ENCODE measurements around the gene STK10.
A peak's percentile ranks its signal among the peaks of the same experiment; 100 is the strongest.
"Not testable (repeated sequence)": the region's sequence is repeated elsewhere in the genome, so short reads cannot be mapped to it uniquely, and the experiment has no call there.

Gene STK10

DNA sequence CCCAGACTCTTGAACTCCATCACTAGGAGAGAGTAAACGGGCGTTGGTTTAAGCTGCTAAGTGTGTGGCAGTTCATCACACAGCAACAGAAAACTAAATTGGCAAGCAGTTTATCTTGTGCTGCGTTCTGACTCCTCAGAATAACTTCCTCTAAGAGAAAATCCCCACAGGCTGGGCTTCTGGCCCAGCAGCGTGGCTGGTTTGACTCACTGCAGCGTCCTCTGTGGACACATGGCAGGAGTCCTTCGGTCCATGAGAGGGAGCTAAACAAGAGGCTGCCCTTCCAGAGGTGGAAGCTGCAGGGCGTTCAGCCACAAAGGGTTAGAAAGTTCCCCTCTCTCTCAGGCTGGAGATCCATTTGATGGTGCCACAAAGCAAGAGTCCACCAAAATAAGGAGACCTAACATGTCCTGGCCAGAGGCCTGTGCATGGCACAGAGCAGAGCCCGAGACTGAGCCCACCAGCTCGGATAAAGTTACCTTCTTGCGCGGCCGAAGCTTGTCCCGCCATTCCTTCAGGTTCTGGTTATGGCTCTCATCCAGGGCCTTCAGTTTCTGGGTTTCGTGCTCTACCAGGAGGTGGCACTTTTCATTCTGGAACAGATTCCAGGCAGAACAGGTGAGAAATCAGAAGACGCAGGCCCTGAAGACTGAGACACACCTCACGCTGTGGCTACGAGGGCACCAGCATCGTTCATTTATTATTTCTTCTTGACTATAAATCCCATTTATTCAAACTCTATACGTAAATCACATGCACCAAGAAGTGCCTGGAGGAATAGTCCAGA, 135.4 kb downstream of the STK10 start:
- peak; percentile 81 for DNase-seq (ENCODE audit: low read depth)

DNA sequence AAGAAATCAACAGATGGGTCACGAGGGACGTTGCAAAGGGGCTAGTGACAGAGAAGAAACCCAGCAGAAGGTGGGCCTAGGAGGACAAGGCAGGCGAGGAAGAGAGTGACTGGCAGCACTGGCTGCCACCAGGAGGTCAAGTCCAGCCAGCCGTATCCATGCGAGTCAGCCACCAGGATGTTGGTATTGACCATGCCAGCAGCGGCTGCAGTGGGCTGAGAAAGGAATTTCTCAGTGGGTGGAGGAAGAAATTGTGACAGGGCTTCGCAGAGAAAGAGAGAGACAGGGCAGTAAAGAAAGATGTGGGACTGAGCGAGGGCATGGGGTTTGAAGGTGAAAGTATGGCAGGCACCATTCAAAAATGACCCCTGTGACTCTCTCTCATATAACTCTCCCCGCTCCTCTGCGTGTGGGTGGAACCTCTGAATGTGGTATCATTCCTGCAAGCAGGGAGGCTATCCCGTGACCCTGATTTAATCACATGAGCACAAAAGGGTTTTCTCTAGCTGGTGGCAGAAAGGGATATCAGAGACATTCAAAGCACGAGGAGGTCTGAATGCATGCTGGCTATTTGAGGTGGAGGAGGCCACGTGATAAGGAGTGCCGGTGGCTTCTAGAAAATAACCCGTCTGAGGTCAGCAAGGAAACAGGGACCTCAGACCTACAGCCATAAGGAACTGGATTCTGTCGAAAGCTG, 136.2 kb downstream of the STK10 start:
- no peak for DNase-seq (ENCODE audit: low read depth)

DNA sequence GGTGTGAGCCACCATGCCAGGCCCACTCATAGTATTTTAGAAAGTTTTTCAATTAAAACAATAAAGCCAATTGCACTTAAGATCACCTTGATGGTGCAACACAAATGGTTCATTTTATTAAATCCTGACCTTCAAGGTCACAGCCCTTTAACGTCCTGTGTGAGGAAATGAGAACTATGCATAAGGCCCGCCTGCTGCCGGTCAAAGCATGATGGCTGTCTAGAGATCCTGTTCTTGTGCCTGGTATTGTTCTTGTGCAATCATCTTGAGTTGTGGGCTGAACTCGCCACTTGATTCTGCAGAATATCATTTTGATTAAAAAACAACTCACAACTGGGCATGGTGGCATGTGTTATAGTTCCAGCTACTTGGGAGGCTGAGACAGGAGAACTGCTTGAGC, 137.9 kb downstream of the STK10 start:
- DNase-seq (ENCODE audit: low read depth) = no peak

DNA sequence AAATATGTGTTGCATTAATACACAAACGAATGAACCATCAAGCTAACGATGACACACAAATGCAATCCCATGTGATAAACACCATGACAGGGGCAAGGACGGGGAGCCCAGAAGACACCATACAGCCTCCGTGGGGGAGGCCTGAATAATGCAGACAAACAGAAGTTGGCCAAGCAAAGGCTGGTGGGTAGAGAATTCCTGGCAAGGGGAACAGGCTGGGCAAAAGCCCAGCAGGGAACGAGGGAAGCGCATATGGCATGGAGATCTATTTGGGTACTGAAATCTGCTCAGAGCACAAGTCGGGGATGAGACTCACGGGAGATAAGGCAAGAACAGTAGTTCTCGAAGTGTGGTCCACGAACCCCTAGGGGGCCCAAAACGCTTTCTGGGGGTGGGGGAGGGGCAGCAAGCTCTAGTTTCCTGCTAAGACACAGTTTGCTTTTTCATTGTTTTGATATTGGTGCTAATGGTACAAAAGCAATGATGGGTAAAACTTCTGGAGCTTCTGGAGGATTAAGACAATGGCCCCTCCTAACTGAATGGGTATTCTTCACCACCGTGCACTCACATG, 138.7 kb downstream of the STK10 start:
- DNase-seq (ENCODE audit: low read depth) = no peak

DNA sequence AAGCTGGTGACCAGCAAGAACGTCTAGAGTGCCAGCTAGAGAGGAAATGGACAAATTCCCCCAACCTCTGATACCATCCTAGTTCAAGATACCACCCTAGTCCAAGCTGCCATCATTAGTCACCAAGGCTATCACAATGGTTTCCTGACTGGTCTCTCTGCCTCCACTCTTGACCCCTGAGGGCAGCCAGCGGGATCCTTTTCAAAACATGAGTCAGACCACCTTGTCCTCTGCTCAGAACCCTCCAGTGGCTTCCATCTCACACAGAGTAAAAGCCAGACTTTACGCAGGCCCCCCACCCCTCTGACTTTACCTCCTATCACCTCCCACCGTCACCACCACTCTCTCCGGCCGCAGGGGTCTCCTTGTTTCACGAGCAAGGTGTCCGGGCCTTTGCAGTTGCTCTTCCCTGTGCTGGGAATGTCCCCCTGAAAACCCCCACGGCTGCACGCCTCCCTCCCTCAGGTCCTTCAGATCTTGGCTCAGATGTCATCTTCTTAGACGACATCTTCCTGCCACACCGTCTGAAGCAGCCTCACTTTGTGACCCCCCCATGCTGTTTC, 139.4 kb downstream of the STK10 start:
- DNase-seq (ENCODE audit: low read depth) = no peak

DNA sequence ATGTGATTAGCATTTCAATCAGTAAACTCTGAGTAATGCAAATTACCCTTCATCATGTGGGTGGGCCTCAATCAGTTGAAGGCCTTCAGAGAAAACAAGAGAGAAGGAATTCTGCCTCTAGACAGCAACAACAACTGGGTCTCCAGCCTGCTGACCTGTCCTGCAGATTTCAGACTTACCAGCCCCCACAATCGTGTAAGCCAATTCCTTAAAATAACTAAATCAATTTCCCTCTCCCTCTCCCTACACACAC, 139.9 kb downstream of the STK10 start:
- DNase-seq (ENCODE audit: low read depth) = no peak

DNA sequence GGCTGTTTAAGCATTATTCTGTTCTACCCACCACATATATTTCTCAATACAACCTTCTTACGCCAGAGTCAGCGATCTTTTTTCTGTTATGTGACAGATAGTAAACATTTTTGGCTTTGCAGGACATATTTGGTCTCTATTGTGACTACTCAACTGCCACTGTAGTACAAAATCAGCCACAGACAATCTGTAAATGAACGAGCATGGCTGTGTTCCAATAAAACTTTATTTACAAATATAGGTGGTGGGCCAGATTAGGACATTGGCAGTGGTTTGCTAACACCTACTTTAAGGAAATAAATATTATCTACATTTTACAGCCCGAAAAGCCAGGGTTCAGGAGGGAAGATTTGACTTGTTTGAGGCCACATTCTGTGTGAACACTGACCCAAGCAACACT, 141.4 kb downstream of the STK10 start:
- DNase-seq (ENCODE audit: low read depth) = no peak

DNA sequence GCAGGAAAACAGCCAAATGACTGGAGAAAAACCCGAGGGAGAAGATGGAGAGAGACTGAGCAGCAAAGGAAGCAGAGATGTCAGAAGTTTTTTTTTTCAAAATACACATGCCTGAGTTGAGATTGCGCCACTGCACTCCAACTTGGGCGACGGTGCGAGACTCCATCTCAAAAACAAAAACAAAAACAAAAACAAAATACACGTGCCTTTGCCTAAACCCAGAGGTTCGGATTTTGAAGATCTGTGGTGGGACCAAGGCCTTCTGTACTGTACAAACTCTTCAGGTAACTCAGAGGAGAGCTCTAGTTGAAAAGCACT, 142.8 kb downstream of the STK10 start:
- DNase-seq (ENCODE audit: low read depth) = no peak

DNA sequence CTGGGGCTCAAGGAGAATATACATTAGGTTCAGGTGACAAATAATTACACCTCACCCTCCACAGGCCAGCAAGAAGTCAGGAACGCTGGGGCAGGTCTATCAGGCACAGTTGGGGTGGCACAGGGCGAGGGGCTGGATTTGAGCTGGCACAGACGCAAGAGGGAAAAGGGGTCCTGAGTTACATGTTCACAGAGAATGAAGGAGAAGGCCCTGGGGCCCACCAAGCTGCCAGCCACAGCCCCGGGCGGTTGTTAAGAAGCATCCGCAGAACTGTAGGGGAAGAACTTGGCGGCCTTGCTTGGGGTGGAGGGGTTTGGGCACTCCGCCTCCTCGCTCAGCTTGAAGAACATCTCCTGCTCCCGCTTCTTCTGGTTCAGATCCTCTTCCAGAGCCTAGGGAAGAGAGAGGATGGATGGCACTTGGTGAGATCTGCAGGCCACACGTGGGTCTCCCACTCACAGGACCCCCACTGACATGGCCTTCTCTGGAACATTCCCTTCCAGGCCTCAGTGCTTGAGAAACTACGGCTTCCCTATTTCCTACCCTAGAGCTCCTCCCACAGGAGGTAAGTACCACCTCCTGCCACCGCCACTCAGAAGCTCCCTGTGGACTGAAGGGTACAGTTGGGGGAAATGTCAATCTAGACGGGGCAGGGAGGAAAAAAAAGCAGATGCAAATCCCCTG, 143.3 kb downstream of the STK10 start:
- DNase-seq (ENCODE audit: low read depth) = no peak

DNA sequence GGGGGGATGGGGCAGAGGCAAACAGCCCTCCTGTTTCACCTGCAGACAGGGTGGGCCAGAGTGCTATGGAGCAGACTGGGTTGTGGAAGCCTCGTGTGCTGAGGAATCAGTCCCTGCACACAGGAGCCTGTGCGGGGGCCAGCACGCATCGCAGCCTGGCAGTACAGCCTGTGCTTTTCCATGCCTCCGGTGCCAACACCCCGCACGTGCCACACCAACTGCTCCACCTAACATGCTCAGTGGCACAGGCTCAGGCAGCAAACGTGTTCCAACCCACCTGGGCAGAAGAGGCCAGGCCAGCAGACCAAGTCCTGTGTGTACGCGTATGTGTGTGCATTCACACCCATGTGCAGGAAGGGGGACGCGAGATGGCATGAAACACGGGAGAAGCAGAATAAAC, 144.2 kb downstream of the STK10 start:
- no peak for DNase-seq (ENCODE audit: low read depth)

DNA sequence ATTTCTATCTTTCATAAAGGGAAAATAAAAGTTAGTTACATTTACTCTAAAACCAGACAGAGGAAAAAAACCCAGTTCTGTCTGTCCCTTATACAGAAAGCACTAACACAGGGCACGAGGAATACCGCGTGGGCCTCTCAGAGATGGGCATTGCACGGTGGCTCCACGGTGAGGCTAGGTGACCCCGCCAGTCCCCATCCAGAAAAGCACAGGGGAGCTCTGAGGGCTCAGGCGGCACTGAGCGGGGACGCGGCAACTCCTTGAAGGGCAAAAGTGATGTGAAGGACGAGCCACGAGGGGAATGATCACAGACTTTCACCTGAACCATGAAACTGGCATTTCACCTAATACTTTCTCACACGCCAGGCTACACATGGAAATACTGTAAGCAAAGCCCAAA, 145.8 kb downstream of the STK10 start:
- no peak for DNase-seq (ENCODE audit: low read depth)

DNA sequence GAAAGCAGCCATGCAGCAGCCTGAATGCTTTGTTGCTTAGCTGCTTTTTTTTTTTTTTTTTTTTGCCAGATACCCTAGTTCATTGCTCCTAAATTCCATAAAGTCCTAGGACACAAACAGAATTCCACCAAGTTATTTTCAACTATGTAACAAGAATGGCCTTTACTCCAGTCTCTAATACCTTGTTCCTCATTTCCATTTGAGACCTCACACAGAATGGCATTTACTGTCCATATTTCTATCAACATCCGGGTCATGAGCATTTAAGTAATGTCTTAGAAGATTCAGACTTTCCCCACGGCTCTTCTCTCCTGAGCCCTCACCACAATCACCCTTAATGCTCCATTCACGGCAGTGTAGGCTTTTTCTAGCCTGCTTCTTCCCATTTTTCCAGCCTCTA, 149.9 kb downstream of the STK10 start:
- DNase-seq (ENCODE audit: low read depth) = no peak

DNA sequence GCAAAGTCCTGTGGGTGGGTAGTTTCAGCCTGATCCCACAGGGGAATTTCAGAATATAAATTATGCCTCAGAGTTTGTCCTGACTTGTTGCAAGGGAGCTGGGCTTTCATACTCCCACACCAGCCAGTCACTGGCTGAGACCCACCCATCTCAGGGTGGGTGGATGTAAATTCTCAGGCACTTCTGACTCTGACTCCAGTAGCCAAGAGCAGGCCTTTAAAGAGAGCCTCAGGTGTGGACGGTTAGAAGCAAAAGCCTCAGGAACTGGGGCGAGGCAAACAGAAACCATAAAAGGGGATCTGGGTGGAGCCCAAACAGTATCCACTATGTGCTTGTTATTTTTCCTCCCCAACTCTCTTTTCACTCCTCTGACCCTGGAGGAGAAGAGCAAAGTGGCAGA, 153.0 kb downstream of the STK10 start:
- no peak for DNase-seq (ENCODE audit: low read depth)

DNA sequence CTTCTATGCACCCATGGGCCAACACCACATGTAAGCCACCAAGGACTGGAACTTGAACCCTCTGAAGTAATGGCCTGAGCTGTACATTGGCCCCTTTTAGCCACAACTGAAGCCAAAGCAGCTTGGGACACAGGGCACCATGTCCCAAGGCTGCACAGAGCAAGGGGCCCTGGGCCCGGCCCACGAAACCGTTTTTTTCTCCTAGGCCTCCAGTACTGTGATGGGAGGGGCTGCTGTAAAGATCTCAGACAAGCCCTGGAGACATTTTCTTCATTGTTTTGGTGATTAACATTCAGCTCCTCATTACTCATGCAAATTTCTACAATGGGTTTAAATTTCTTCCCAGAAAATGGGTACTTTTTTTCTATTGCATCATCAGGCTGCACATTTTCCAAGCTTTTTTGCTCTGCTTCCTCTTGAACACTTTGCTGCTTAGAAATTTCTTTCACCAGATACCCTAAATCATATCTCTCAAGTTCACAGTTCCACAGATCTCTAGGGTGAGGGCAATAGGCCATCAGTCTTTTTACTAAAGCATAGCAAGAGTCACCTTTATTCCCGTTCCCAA, 156.0 kb downstream of the STK10 start:
- DNase-seq (ENCODE audit: low read depth) = no peak

DNA sequence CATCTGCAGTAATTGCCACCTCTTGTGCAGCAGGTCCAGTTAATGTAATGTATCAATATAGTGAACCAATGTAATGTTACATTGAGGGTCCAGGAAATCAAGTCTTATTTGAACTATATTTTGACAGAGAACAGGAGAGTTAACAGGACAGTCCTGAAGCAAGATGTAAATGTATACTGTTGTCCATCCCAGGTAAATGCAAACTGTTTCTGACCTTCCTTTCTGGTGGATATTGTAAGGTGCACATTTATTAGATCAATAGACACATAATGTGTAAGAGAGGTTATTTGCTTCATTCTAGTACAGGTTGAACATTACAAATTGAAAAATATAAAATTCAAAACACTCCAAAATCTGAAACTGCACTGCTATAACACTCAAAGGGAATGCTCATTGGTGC, 158.1 kb downstream of the STK10 start:
- DNase-seq (ENCODE audit: low read depth) = no peak

DNA sequence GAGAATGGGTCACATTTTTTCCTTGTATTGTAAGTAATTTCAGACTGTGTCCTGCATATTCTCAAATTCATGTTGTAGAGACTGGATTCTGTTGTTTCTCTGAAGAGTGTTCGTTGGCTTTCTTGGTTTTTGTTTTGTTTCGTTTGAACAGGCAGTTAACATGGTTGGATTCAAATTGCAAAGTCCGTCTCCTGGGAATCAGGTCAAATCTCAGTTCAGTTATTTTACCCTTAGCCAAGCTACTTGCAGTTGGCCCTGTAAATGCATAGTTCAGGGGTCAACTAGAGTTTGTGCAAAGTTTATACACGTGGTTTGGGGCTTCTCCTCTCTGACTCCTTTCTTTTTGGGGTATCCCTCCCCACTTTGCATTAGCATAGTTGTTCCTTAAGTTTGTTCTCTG, 159.9 kb downstream of the STK10 start:
- no peak for DNase-seq (ENCODE audit: low read depth)

DNA sequence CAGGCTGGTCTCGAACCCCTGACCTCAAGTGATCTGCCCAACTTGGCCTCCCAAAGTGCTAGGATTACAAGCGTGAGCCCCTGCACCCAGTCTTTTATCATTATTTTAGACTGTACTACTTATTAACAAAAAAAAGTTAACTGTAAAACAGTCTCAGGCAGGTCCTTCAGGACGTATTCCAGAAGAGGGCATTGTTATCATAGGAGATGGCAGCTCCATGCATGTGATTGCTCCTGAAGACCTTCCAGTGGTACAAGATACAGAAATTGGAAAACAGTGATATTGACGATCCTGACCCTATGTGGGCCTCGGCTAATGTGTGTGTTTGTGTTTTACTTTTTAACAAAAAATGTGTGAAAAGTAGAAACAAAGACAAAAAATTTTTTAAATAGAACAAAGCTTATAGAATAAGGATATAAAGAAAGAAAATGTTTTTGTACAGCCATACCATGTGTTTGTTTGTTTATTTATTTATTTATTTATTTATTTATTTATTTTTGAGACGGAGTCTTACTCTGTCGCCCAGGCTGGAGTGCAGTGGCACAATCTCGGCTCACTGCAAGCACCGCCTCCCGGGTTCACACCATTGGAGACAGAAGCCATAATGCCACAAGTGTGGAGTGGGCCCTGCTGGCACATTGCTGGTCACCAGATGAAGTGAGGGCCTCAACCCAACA, 167.8 kb downstream of the STK10 start:
- not testable (repeated sequence) for DNase-seq (ENCODE audit: low read depth)

DNA sequence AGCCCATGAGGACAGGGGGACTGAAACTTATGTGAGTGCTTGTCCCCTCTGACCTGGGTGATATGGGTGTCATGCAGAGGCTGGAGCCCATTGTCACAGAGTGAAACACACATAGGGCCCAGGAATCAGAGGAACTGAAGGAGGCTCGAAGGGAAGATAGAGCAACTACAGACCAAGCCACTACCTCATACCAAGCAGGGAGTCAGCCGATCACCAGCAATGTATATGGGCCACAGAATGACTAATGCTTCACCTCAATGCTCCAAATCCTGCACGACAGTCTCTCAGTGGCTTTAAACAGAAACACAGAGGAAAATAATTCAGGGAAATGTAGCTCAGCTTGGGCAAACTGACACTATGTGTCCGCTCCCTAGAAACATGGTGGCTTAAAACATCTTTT, 172.7 kb downstream of the STK10 start:
- no peak for DNase-seq (ENCODE audit: low read depth)

DNA sequence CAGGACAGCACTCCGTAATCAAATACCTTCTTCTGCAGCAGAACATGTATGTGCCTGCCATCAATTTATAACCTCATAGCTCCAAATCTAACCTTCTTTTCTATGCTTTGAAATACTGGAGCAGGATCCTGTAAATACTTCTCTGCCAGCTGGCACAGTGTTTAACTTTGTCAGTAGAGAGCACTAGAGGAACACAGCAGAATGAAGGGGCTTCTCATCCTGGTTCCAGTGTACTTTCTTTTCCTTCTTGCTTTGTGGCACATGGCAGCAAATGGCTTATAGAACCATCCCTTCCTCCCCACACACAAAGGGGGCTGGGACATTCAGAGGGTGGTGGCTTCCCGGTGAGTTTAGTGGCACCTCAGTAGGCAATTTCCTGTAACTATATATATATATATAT, 177.7 kb downstream of the STK10 start:
- DNase-seq (ENCODE audit: low read depth) = peak; percentile 45

DNA sequence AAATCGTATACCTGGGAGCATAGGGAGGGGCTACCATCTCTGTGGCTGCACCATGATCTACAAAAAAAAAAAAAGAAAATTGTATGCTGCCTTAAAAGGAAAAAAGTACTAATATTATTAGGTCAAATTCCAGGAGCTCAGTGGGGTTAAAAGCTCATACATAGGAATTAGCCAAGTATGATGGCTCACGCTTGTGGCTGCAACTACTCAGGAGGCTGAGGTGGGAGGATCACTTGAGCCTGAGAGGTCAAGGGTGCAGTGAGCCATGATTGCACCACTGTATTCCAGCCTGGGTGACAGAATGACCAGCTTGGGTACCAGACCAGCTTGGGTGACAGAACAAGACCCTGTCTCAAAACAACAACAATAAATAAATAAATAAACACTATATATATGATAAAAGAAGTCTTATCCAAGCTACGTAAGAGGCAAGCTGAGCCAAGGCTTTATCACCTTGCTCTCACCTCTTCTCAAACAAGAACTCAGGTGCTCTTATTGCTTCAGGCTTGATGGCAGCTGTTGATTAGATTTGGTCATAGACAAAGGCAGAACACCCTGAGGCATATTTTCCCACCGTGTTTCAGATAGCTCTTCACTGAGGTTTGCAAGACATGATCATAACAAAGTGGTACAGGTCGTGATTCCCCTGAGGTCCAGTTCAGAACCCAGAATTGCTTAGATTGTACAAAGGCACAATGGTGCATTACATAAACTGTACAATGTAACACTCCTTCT, 178.3 kb downstream of the STK10 start:
- DNase-seq (ENCODE audit: low read depth) = peak; percentile 86

DNA sequence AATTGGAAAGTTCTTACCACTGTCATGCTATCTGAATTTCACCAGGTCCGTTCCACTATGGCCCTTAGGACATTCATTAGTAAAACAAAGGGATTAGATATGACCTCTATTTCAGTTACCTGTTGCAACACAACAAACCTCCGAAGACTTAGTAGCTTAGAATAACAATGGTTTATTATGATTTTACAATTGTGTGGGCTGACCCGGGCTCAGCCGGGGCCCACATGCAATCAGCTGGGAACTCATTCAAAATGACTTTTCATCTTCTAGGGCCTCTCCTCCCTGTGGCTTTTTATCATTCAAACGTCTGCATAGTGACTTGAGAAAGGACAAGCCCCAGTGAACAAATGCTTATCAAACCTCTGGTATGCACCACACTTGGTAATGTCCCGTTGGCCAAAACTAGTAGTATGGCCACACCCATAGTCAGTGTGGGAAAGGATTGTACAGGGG, 179.3 kb downstream of the STK10 start:
- peak; percentile 83 for DNase-seq (ENCODE audit: low read depth)

All from amniotic epithelial cell (primary cell).